SK-N-MC (cell line): ENCODE data around the gene ATRN.

Source experiments
- EZH2 ChIP-seq: fragments of 200-600 bp; sonication (generic); IDR thresholded peaks from one replicate; pipeline ENCODE4 v1.6.1; 2017; ENCODE audit warnings: antibody characterized with exemption
- FOXP2 ChIP-seq: optimal IDR thresholded peaks from 2 replicates; pipeline ENCODE3; 2011; ENCODE audit warnings: mild to moderate bottlenecking, moderate library complexity; ENCODE audit not compliant: insufficient read depth; ENCODE audit errors: extremely low read length, control extremely low read depth
- POLR2AphosphoS5 ChIP-seq: IDR thresholded peaks from 2 replicates; pipeline ENCODE4 v1.6.1; 2012; ENCODE audit warnings: mild to moderate bottlenecking, low read depth, low read length, borderline replicate concordance

GRCh38 chr20:3432844-3433243 lies 38.0 kb upstream of the ATRN start:
- no peak for TF ChIP-seq POLR2AphosphoS5
- no peak for TF ChIP-seq EZH2
- no peak for TF ChIP-seq FOXP2
